Vagina (tissue), 2 donors: ENCODE data around the gene PATJ. TPM values are rescaled to one million over a fixed set of nuclear protein-coding genes. Genes with fewer than 3 reads are reported as not detected.

ENCODE experiments used
- DNase-seq, 2 donors: peaks; one replicate each; pipeline ENCODE4 v3.0.0-alpha.2; 2017; ENCODE audit errors: extremely low spot score in 2 of 2
- H3K27ac ChIP-seq: fragments of 200-600 bp; sonication (generic); one replicate; pipeline ENCODE4 v1.5.1; 2019
- H3K27me3 ChIP-seq: fragments of 200-600 bp; sonication (generic); one replicate; pipeline ENCODE4 v1.5.1; 2019
- H3K36me3 ChIP-seq, 2 donors: fragments of 200-600 bp; sonication (generic); one replicate each; pipeline ENCODE4 v1.5.1; 2017 to 2019
- H3K4me1 ChIP-seq: fragments of 200-600 bp; sonication (generic); one replicate; pipeline ENCODE4 v1.5.1; 2019
- H3K4me3 ChIP-seq, 2 donors: fragments of 200-600 bp; sonication (generic); 1 replicate in 1 of 2; 2 replicates in 1 of 2; pipeline ENCODE4 v1.5.1; 2016 to 2019
- H3K9me3 ChIP-seq: fragments of 200-600 bp; sonication (generic); one replicate; pipeline ENCODE4 v1.5.1; 2019
- CTCF ChIP-seq, 3 experiments: fragments of 450-650 bp in 2 of 3; fragments of 200-600 bp in 1 of 3; sonication (generic) in 1 of 3; IDR thresholded peaks; one replicate each; pipeline ENCODE4 v1.5.1; 2017 to 2019; ENCODE audit warnings: antibody characterized with exemption in 3 of 3, mild to moderate bottlenecking in 2 of 3, moderate library complexity in 2 of 3
- POLR2A ChIP-seq, 2 donors: fragments of 450-650 bp; IDR thresholded peaks; one replicate each; pipeline ENCODE4 v1.6.1; 2017; ENCODE audit warnings: antibody characterized with exemption in 2 of 2, mild to moderate bottlenecking in 2 of 2, moderate library complexity in 2 of 2
- POLR2AphosphoS5 ChIP-seq, 2 donors: sonication (generic); formaldehyde crosslinking; IDR thresholded peaks; one replicate each; pipeline ENCODE4 v1.9.0; 2017; ENCODE audit warnings: antibody characterized with exemption in 2 of 2, mild to moderate bottlenecking in 2 of 2, low read depth in 1 of 2; ENCODE audit not compliant: insufficient read depth in 1 of 2
- intact Hi-C: fragments of 100-400 bp; cut with DNase I; formaldehyde crosslinking; loops from one replicate; pipeline ENCODE4 v1.15.1; 2023
- total RNA-seq: library from RNA; depleted of rRNA; stranded (reverse); fragments of >200 nt; gene quantifications from one replicate; pipeline ENCODE4 v1.2.3, GENCODE V29; 2016

PATJ gene
- total RNA-seq, 1 donor from 2014 or later, result 83.2 TPM

- Histone ChIP-seq H3K36me3 (no peaks in the 10 kb centered on the region), H3K27me3 (no peaks in the 10 kb centered on the region), H3K9me3 (no peaks in the 10 kb centered on the region), H3K27ac (no peak overlapping the region), H3K4me1 (no peaks in the 10 kb centered on the region), H3K4me3 (no peak overlapping the region)
- DNase-seq, result no peak
- intact Hi-C loops, result no loop called here
- TF ChIP-seq POLR2AphosphoS5 (IDR thresholded peaks at IDR 0.05; ENCODE audit: insufficient read depth in 1 of 2, low read depth in 1 of 2) (no peak), POLR2A (IDR thresholded peaks at IDR 0.05) (no peak), CTCF (IDR thresholded peaks at IDR 0.05) (no peak)
Observed at GRCh38 chr1:62006690-62007089, 264.4 kb downstream of the PATJ start.

- no peak overlapping the region for H3K27ac ChIP-seq
- intact Hi-C loops, result no loop called here
- H3K27me3 ChIP-seq, result no peaks in the 10 kb centered on the region
- H3K4me1 ChIP-seq, result no peaks in the 10 kb centered on the region
- no peaks in the 10 kb centered on the region for H3K36me3 ChIP-seq
- TF ChIP-seq POLR2A (IDR thresholded peaks at IDR 0.05), result no peak
- TF ChIP-seq CTCF (IDR thresholded peaks at IDR 0.05), result no peak
- TF ChIP-seq POLR2AphosphoS5 (IDR thresholded peaks at IDR 0.05; ENCODE audit: insufficient read depth in 1 of 2, low read depth in 1 of 2), result no peak
- H3K9me3 ChIP-seq, result no peaks in the 10 kb centered on the region
- DNase-seq, result no peak
- H3K4me3 ChIP-seq, result no peak overlapping the region
Observed at GRCh38 chr1:62011006-62011405, 268.7 kb downstream of the PATJ start.

- H3K9me3 ChIP-seq, result no peaks in the 10 kb centered on the region
- no peak overlapping the region for H3K4me3 ChIP-seq
- no peaks in the 10 kb centered on the region for H3K27me3 ChIP-seq
- H3K4me1 ChIP-seq, result no peaks in the 10 kb centered on the region
- H3K36me3 ChIP-seq, result no peaks in the 10 kb centered on the region
- intact Hi-C loops, result no loop called here
- H3K27ac ChIP-seq, result no peak overlapping the region
- TF ChIP-seq POLR2AphosphoS5 (IDR thresholded peaks at IDR 0.05; ENCODE audit: insufficient read depth in 1 of 2, low read depth in 1 of 2), result no peak
- TF ChIP-seq POLR2A (IDR thresholded peaks at IDR 0.05), result no peak
- TF ChIP-seq CTCF (IDR thresholded peaks at IDR 0.05), result no peak
- DNase-seq, result no peak
Observed at GRCh38 chr1:62012095-62012494, 269.8 kb downstream of the PATJ start.

- intact Hi-C loops, result no loop called here
- H3K4me3 ChIP-seq, result no peak overlapping the region
- H3K4me1 ChIP-seq, result no peaks in the 10 kb centered on the region
- H3K36me3 ChIP-seq, result no peaks in the 10 kb centered on the region
- H3K27ac ChIP-seq, result no peak overlapping the region
- DNase-seq, result no peak
- TF ChIP-seq CTCF (IDR thresholded peaks at IDR 0.05), result no peak
- no peak for TF ChIP-seq POLR2A (IDR thresholded peaks at IDR 0.05)
- TF ChIP-seq POLR2AphosphoS5 (IDR thresholded peaks at IDR 0.05; ENCODE audit: insufficient read depth in 1 of 2, low read depth in 1 of 2), result no peak
- H3K9me3 ChIP-seq, result no peaks in the 10 kb centered on the region
- H3K27me3 ChIP-seq, result no peaks in the 10 kb centered on the region
Observed at GRCh38 chr1:62012836-62013235, 270.6 kb downstream of the PATJ start.

- TF ChIP-seq POLR2A (IDR thresholded peaks at IDR 0.05), result no peak
- no peak for TF ChIP-seq CTCF (IDR thresholded peaks at IDR 0.05)
- TF ChIP-seq POLR2AphosphoS5 (IDR thresholded peaks at IDR 0.05; ENCODE audit: insufficient read depth in 1 of 2, low read depth in 1 of 2), result no peak
- intact Hi-C loops, result no loop called here
- H3K36me3 ChIP-seq, result no peaks in the 10 kb centered on the region
Observed at GRCh38 chr1:62013264-62013663, 271.0 kb downstream of the PATJ start.

More at GRCh38 chr1:62013264-62013663, 271.0 kb downstream of the PATJ start:
- Histone ChIP-seq H3K27ac (no peak overlapping the region), H3K27me3 (no peaks in the 10 kb centered on the region), H3K9me3 (no peaks in the 10 kb centered on the region), H3K4me1 (no peaks in the 10 kb centered on the region), H3K4me3 (no peak overlapping the region)
- DNase-seq, result no peak
